Endothelial cell (in vitro differentiated cells): Measurements from ENCODE around the gene CWF19L1. TPM values are rescaled to one million over a fixed set of nuclear protein-coding genes. Genes with fewer than 3 reads are reported as not detected.
"Not testable (repeated sequence)": the region's sequence is repeated elsewhere in the genome, so short reads cannot be mapped to it uniquely, and the experiment has no call there.

Experiments used
- DNase-seq: peaks from one replicate; pipeline ENCODE4 v3.0.0; 2021; ENCODE audit warnings: low spot score
- H3K27ac Mint-ChIP-seq: one replicate; pipeline ENCODE4 v1.8.0; 2021; ENCODE audit warnings: mixed read lengths, inconsistent platforms; ENCODE audit not compliant: unreplicated experiment
- H3K27me3 Mint-ChIP-seq: one replicate; pipeline ENCODE4 v1.8.0; 2021; ENCODE audit warnings: mild to moderate bottlenecking, moderate library complexity, mixed read lengths, inconsistent platforms; ENCODE audit not compliant: unreplicated experiment
- H3K36me3 Mint-ChIP-seq: one replicate; pipeline ENCODE4 v1.8.0; 2021; ENCODE audit warnings: mild to moderate bottlenecking, low read depth, mixed read lengths, inconsistent platforms; ENCODE audit not compliant: unreplicated experiment
- H3K4me1 Mint-ChIP-seq: one replicate; pipeline ENCODE4 v1.8.0; 2021; ENCODE audit warnings: mild to moderate bottlenecking, mixed read lengths, inconsistent platforms; ENCODE audit not compliant: unreplicated experiment
- H3K4me3 Mint-ChIP-seq: one replicate; pipeline ENCODE4 v1.8.0; 2021; ENCODE audit warnings: mild to moderate bottlenecking, mixed read lengths, inconsistent platforms; ENCODE audit not compliant: unreplicated experiment
- H3K9me3 Mint-ChIP-seq: one replicate; pipeline ENCODE4 v1.8.0; 2021; ENCODE audit warnings: mixed read lengths, inconsistent platforms; ENCODE audit not compliant: unreplicated experiment
- total RNA-seq: library from RNA; stranded (reverse); fragmentation: NEBNext Ultra II Directional; extraction: Animal tissue kit (Norgen Biotek cat#: 25700); gene quantifications from one replicate; pipeline ENCODE4 v1.2.1, GENCODE V29; 2021; ENCODE audit not compliant: unreplicated experiment
- TF ChIP-seq, protein P1 (sequence below): fragments of 200-600 bp; sonication (generic); IDR thresholded peaks from one replicate; pipeline ENCODE4 v1.5.0; 2021; ENCODE audit warnings: antibody characterized with exemption; ENCODE audit not compliant: unreplicated experiment

The CWF19L1 gene
- total RNA-seq, 1 donor from 2014 or later = 24.7 TPM

DNA sequence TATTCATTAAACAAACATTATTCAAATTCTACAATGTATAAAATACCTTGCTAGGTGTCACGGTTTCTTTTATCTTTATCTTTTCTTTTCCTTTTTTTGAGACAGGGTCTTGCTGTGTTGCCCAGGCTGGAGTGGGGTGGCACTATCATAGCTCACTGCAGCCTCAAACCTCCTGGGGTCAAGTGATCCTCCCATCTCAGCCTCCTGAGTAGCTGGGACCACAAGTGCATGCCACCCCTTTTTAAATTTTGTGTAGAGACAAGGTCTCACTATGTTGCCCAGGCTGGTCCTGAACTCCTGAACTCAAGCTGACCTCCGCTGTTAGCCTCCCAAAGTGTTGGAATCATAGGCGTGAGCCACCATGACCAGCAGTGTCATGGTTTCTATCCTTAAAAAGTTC is 37.0 kb upstream of the CWF19L1 start:
- H3K27me3 Mint-ChIP-seq = no peaks in the 10 kb centered on the region
- H3K4me1 Mint-ChIP-seq = no peaks in the 10 kb centered on the region
- H3K36me3 Mint-ChIP-seq = no peaks in the 10 kb centered on the region
- H3K27ac Mint-ChIP-seq = no peak overlapping the region
- TF ChIP-seq, protein P1, sequence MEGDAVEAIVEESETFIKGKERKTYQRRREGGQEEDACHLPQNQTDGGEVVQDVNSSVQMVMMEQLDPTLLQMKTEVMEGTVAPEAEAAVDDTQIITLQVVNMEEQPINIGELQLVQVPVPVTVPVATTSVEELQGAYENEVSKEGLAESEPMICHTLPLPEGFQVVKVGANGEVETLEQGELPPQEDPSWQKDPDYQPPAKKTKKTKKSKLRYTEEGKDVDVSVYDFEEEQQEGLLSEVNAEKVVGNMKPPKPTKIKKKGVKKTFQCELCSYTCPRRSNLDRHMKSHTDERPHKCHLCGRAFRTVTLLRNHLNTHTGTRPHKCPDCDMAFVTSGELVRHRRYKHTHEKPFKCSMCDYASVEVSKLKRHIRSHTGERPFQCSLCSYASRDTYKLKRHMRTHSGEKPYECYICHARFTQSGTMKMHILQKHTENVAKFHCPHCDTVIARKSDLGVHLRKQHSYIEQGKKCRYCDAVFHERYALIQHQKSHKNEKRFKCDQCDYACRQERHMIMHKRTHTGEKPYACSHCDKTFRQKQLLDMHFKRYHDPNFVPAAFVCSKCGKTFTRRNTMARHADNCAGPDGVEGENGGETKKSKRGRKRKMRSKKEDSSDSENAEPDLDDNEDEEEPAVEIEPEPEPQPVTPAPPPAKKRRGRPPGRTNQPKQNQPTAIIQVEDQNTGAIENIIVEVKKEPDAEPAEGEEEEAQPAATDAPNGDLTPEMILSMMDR = no peak
- H3K4me3 Mint-ChIP-seq = no peak overlapping the region
- DNase-seq = no peak
- H3K9me3 Mint-ChIP-seq = no peaks in the 10 kb centered on the region

DNA sequence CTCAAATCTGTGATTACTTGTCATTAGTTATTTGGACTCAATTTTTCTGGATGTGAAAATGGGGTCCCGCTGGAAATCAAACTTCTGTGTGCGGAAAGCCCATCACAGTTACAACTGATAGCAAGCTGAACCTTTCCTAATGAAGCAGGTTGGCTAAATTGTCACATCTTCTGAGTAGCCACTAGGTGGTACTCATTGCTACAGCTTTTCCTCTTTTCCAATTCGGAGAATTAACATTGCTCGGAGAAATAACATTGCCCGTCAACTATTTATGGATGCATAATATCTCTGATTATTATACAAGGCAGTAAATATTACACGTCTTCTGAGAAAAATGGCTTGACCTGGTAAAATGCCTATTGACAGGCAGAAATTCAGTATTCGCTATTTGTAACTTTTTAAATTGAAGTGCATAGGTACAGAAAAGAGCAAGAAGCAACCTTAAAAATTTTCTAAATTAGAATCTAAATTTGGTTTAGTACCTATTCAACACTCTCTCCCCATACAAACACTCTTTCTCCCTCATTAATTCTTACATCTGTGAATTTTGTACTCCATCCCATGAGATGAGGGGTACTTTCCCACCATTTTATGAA is 36.4 kb upstream of the CWF19L1 start:
- no peaks in the 10 kb centered on the region for H3K27me3 Mint-ChIP-seq
- no peaks in the 10 kb centered on the region for H3K36me3 Mint-ChIP-seq
- no peak overlapping the region for H3K27ac Mint-ChIP-seq
- H3K9me3 Mint-ChIP-seq = no peaks in the 10 kb centered on the region
- DNase-seq = no peak
- TF ChIP-seq, protein P1 = peak; percentile 59
- no peak overlapping the region for H3K4me3 Mint-ChIP-seq
- H3K4me1 Mint-ChIP-seq = no peaks in the 10 kb centered on the region

DNA sequence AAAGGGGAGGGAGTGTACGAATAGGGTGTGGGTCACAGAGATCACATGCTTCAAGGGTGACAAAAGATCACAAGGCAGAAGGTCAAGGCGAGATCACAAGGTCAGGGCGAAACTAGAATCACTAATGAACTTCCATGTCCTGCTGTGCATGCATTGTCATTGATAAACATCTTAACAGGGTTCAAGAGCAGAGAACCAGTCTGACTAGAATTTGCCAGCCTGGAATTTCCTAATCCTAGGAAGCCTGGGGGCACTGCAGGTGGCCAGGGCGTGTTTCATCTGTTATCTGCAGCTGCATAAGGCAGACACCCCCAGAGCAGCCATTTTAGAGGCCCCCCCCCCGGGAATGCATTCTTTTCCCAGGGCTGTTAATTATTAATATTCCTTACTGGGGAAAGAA is 33.7 kb upstream of the CWF19L1 start:
- H3K27ac Mint-ChIP-seq, H3K9me3 Mint-ChIP-seq, H3K27me3 Mint-ChIP-seq, H3K4me1 Mint-ChIP-seq, H3K36me3 Mint-ChIP-seq, H3K4me3 Mint-ChIP-seq, DNase-seq: not testable (repeated sequence)

DNA sequence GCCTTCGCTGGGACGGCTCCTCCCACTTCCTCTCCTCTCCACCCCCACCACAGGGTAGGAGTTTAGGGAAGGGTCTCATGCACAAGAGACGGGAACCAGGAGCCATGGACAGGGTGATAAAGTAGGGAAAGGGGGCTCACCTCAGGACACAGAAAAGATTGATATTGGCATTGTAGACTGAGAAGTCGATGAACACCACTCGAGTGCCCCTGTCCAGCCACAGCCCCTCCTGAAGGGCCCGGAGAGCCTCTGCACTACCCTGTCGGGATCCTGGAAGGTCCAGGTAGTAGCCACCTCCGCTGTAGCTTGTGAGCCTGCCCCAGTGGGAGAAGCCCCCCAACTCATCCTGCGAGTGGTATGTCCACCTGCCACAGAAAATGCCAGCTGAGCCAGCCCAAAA is 29.8 kb upstream of the CWF19L1 start:
- TF ChIP-seq, protein P1 = no peak
- H3K27me3 Mint-ChIP-seq = peaks cover 1% of the 10 kb centered on the region
- H3K4me3 Mint-ChIP-seq = no peak overlapping the region
- H3K9me3 Mint-ChIP-seq = no peaks in the 10 kb centered on the region
- H3K36me3 Mint-ChIP-seq = peaks cover 3% of the 10 kb centered on the region
- no peak overlapping the region for H3K27ac Mint-ChIP-seq
- H3K4me1 Mint-ChIP-seq = no peaks in the 10 kb centered on the region
- DNase-seq = no peak

DNA sequence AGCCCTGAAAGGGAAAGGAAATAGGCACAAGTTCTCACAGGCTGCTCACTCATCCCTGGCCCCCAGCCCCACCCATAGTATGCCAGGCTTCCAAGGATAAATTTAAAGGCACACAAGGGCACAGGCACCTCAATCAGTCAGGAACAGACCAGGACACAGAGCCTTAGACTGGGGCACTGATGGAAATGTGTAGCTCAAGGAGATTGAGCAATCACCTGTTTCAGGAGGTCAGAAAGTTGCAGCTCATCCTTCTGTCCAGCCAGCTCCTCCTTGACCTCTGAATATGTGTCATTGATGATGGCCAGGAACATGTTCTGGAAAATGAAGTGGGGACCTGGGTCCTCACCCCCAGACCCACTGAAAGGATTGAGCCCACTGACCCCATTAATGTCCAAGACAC is 25.6 kb upstream of the CWF19L1 start:
- Mint-ChIP-seq H3K4me1 (no peaks in the 10 kb centered on the region), H3K27ac (no peak overlapping the region), H3K36me3 (peaks cover 3% of the 10 kb centered on the region), H3K4me3 (no peak overlapping the region), H3K9me3 (no peaks in the 10 kb centered on the region), H3K27me3 (peaks cover 1% of the 10 kb centered on the region)
- TF ChIP-seq, protein P1 = no peak
- no peak for DNase-seq

DNA sequence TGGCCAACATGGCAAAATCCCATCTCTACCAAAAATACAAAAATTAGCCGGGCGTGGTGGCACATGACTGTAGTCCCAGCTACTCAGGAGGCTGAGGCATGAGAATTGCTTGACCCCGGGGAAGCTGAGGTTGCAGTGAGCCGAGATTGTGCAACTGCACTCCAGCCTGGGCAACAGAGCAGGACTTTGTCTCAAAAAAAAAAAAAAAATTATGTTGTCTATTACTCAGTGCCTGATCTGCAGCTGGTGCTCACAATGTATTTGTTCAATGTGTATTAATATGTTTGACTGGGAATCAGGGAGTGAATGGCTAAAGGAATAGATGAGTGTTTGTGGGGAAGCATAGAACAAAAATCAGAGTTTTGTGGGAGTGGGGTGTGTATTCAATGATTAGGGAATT is 24.9 kb upstream of the CWF19L1 start:
- DNase-seq, H3K4me3 Mint-ChIP-seq, H3K27me3 Mint-ChIP-seq, H3K9me3 Mint-ChIP-seq, H3K4me1 Mint-ChIP-seq, H3K36me3 Mint-ChIP-seq, H3K27ac Mint-ChIP-seq: not testable (repeated sequence)
